GM19438 (cell line): ENCODE data around the gene PIGQ.

Experiments used
- ATAC-seq: cut with Tn5 transposase; IDR thresholded peaks from one replicate; pipeline ENCODE4 v1.9.1; 2021; ENCODE audit warnings: low read depth; ENCODE audit not compliant: unreplicated experiment

The PIGQ gene

DNA sequence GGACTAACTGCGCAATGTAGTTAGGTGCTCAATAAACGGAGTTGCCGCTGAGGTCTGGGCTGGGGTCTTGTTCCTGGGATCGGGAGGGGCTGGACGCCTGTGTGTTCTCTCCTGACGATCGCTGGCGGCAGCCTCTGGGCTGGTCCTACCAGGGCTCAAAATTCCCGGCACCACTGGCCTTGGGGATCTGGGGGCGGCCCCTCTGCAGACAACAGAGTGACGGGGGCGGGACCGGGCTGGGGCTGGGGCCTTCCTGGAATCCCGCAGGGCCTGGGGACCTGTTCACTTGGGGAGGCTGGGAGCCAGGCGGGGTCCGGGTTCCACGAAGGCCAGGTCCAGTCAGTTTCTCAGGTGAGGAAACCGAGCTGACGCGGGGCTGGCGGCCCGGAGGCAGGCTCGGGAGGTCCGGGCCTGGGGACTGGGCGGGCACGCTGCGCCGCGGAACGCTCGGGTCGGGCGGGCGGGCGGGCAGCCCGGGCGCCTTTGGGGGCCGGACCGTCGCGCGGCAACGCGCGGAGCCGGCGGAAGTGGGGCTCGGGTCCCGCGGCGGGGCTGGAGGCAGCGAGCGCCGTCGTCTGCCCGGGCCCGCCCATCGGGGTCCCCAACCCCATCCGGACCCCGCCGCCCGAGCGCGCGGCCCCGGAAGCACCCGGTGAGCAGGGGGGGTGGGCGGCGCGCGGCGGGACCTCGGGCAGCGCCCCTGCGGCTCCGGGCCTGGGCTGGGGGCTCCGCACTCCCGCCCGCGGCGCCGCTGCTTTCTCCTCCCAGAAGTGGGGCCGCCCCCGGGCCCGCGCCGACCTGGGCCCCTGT lies at the start of gene PIGQ:
TSS of gene PIGQ (plus strand) at position 524 of the 810 bp plus-strand sequence. CDS start 4,107 bp downstream, outside the sequence.
- peak; percentile 49 for ATAC-seq

DNA sequence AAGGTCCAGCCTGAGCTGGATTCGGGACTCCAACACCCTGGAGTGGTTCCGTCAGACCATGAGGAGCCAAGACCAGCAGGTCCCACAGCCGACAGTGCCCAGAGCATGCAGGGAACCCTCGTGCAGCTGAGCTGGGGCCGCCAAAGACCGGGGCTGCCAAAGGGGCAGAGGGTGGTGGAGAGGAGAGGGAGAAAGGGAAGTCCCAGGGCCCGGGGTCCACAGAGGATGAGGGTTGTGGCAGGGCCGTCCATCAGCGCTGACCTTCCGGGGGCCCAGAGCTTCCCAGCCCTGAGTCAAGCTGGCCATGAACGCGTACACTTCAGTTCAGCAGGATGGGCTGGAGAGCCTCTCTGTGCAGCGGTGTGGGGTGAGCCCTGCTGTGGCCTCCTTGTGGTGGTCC lies 48.9 kb upstream of the PIGQ start:
- ATAC-seq = no peak

DNA sequence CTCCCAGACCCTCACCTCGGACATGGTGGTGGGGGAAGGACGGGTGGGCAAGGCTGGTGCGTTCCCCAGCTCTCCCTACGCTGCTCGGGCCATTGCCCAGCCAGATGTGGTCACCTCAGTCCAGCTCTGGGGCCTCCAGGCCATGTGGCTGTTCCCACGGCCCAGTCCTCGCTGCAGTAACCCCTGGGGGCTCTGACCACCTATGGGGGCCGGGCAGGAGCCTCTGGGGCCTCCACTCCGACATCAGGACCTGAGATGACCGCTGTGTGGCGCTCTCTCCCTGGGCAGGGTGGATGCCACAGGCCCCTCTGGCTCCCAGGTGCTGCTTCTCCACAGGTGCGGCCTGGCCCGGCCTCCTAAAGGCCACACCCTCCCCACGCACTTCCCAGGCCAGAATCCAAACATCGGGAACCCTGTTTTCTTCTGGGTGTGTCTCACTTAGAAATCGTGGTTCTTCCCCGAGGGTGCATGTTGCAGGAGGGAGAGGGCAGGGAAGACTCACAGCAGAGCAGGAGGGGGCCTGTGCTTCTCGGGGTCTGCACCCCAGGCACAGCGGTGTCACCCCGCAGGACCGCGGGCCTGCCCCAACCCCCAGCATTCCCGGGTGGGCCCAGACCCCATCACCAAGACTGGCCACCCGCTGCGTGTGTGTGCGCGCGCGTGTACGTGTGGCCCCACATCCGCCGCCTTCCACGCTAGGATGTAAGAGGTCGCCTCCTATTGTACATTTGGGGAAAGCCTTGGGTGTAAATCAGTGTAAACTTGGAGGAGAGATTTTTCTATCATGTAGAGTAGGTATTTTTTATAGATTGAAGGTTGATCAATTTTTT lies 48.2 kb upstream of the PIGQ start:
- ATAC-seq = no peak

DNA sequence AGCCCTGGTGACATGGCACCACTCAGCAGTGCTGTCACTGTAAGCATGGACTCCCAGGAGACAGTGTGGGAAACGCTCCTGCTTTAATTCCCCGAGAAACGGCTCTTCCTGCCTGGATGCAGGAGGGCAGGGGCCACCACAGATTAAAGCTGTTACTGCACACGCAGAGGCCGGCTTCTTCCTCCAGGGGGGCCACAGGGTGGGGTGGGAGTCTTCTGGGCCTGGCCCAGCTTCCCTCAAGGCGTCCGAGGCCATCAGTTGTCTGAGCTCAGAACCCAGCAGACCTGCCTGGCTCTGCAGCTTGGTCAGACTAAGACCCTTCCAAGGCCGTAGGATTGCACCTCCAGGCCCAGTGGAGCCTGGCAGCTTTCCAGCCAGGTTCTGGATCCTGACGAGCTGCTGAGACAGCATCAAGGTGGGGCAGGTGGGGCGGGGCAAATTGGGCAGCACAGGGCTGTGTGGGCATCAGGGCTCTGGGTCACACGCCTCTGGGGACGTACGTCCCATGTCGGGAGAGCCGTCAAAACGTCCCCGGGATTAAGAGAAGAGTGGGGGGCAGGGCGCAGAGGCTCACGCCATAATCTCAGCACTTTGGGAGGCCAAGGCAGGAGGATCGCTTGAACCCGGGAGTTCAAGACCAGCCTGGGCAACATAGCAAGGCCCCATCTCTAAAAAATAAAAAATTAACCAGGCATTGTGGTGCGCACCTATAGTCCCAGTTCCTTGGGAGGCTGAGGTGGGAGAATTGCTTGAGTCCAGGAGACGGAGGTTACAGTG lies 47.3 kb upstream of the PIGQ start:
- no peak for ATAC-seq

- no peak for ATAC-seq
Observed at GRCh38 chr16:523097-523741, 46.5 kb upstream of the PIGQ start.

DNA sequence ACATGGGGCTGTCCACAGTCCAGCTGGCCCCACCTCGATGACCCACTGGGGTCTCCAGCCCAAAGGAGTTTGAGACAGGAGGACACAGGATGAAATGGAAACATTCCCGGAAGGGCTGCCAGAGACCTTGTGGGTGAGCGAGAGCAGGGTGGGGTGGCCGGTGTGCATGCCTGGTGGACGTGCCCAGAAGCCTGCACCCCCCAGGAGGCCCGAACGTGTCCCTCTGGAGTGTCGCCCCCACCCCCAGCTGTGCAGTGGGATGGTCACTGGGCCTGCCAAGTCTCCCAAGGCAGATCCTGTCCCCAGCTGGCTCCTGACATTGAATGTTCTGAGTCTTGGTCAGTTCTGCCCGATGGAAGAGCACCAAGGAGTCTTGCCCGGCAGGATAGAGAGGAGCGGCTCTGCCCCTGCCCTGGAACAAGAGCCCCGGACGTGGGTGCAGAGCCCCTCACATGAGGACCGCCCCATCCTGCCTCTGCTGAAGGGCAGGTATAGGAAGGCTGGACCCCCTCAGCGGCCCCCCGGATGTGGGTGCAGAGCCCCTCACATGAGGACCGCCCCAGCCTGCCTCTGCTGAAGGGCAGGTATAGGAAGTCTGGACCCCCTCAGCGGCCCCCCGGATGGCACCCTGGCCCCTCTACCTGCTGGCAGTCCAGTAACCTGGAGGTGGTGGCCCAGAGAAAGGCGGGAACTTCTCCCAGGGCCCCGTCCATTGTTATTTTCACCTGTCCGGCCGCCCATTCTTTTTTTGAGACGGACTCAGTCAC lies 45.3 kb upstream of the PIGQ start:
- ATAC-seq = no peak

DNA sequence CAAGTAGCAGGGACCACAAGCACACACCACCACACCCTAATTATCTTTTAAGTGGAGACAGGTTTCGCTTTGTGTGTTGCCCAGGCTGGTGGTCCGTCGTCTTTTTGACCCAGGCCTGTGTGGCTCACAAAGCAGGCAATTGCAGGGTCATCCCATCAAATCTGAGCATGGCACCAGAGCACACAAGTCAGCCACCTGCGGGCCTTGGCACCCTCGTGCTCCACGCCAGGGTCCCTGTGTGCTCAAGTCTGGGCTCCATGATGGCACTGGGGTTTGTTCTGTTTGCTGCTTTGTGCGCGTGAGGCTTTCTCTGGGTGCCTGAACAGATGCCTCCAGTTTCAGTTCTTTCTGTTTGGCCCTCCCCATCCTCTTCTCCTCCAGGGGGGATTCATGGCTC lies 44.6 kb upstream of the PIGQ start:
- ATAC-seq = no peak

GRCh38 chr16:525520-526180 lies 44.1 kb upstream of the PIGQ start:
- ATAC-seq = no peak

GRCh38 chr16:526181-527014 lies 43.4 kb upstream of the PIGQ start:
- ATAC-seq = no peak

DNA sequence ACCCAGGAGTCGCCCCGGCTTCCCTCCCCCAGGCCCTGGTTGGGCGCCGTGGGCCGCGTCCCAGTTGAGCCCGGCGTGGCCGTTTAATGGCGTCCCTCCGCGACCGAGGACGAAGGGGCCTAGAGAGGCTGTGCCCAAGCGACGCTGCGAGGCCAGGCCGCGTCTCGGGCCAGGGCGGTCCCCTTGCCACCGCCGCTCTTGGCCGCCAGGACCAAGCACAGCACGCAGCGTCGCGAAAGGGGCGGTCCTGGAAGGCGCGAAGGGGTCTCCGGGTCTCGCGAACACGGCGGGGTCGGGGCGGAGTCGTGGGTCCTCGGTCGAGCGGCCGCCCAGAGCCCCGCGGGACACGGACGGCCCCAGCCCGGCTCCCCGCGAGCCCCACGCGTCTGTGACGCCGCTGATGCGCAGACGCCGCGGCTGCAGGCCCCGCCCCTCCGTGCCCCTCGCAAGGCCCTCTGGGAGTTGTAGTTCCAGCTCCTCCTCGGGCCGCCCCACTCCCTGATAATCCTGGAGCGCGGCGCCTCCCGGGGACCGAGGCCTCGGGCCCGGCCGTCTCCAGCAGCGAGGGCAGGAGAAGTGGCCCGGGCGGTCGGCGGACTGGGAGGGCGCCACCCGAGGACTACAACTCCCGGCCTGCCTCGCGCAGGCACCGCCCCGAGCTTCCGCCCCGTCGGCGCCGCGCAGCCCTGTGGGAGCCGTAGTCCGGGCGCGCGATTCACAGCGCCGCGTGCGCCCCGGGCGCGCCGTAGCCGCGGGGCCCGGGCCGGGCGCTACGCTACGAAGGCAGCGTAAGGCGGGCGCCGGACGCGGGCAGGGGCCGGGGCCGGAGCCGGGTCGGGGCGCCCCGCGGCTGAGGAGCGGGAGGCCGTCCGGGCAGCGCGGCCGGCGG lies 42.5 kb upstream of the PIGQ start, which contains the start of gene CAPN15:
TSS of gene CAPN15 (plus strand) at position 698 of the 889 bp plus-strand sequence. CDS start 19,127 bp downstream, outside the sequence.
- peak; percentile 61 for ATAC-seq

DNA sequence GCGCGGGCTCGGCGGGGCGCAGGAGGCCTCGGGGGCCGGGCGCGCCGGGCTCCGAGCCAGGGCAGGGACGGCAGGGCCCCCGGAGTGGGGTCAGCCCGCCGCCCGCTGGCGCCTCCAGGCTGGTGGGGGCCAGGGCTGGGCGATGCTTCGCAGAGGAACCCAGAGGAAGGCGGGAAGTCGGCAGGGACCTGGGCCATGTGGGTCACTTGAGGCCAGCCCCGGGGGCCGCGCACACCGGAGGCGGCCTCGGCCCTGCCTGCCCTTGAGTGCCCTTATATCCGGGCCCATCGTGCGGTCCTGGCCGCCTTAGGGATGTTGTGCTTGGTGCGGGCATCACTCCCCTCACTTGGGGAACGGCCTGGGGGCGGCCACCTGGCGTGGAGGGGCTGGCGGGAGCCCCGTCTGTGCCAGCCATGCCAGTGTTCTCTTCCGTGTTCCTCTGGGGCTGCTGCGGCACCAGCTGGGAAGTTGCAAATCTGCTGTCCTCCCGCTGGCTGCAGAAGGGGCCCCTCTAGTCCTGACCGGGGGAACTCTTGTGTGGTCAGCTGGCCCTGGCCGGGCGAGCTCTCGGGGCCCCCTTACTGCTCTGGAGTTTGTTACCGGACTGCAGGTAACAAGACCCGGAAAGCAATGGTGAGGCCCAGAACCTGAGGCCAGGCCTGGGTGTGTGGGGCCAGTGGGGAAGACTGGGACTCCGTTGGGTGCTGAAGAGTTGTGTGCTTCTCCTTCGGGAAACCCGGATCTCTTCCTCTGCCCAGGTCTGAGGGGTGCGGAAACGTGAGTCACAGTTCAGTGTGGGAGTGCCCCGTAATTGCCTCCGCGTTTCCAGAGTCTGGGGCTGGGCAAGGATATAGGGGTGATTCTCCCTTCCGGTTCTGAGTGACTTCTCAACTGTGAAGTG lies 41.4 kb upstream of the PIGQ start:
- no peak for ATAC-seq

GRCh38 chr16:529012-529575 lies 40.7 kb upstream of the PIGQ start:
- ATAC-seq = no peak

GRCh38 chr16:530111-530817 lies 39.5 kb upstream of the PIGQ start:
- no peak for ATAC-seq

DNA sequence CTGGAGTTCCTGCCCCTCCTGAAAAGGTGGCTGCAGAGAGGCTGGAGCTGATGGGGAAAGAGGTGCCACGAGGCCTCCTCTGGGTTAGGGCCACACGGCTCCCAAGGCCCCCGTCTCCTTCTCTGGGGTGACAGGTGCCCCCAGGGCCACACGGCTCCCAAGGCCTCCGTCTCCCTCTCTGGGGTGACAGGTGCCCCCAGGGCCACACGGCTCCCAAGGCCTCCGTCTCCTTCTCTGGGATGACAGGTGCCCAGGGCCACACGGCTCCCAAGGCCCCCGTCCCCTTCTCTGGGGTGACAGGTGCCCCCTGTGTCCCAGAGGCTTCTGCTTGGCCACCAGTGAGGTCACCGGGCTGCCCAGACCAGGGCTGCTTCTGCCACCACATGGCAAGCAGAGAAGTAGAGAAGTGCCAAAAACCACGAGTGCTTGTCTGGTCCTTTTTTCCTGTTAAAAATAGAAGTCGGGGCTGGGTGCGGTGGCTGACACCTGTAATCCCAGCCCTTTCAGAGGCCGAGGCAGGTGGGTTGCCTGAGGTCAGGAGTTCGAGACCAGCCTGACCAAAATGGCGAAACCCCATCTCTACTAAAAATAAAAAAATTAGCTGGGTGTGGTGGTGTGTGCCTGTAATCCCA lies 38.2 kb upstream of the PIGQ start:
- ATAC-seq = no peak
